HEK293 (cell line): ENCODE results near the gene TMOD4.

Experiments
- CTCF ChIA-PET: fragments of 350-600 bp; formaldehyde crosslinking; extraction: SDS; loops from one replicate; lab custom pipeline; 2021; ENCODE audit warnings: antibody characterized with exemption; lab: Yijun Ruan, JAX
- POLR2A ChIA-PET: fragments of 300-600 bp; formaldehyde crosslinking; extraction: SDS; loops from one replicate; lab custom pipeline; 2020; ENCODE audit warnings: antibody characterized with exemption, inconsistent platforms; lab: Yijun Ruan, JAX
- H3K27ac ChIP-seq: fragments of 200-500 bp; sonication (Bioruptor generic); 2 replicates; pipeline ENCODE4 v1.5.1; 2014; ENCODE audit warnings: low read depth, low read length, control low read depth, inconsistent platforms; ENCODE audit errors: extremely low read depth
- H3K36me3 ChIP-seq, 2 experiments: fragments of 200-500 bp in 1 of 2; sonication (Bioruptor generic) in 1 of 2; 1 replicate in 1 of 2; 2 replicates in 1 of 2; pipeline ENCODE4 v1.5.1; 2014 to 2017; ENCODE audit warnings: inconsistent platforms in 2 of 2, low read length in 2 of 2; ENCODE audit not compliant: control insufficient read depth in 2 of 2, insufficient read depth in 1 of 2
- H3K4me1 ChIP-seq: fragments of 200-500 bp; sonication (Bioruptor generic); 2 replicates; pipeline ENCODE4 v1.5.1; 2014; ENCODE audit warnings: mild to moderate bottlenecking, low read length, inconsistent platforms; ENCODE audit not compliant: control insufficient read depth, insufficient read depth
- H3K4me3 ChIP-seq: 2 replicates; pipeline ENCODE4 v1.5.1; 2011; ENCODE audit warnings: low read depth, mild to moderate bottlenecking, control low read depth, low read length, moderate library complexity
- H3K9me3 ChIP-seq: fragments of 200-500 bp; sonication (Bioruptor generic); 2 replicates; pipeline ENCODE4 v1.5.1; 2014; ENCODE audit warnings: low read depth, low read length, inconsistent platforms; ENCODE audit not compliant: control insufficient read depth, insufficient read depth
- GLI4 ChIP-seq: fragments of 450-650 bp; formaldehyde crosslinking; IDR thresholded peaks from 2 replicates; pipeline ENCODE4 v1.5.1; 2016; ENCODE audit warnings: missing biosample characterization, missing genetic modification characterization
- IKZF3 ChIP-seq: fragments of 450-650 bp; IDR thresholded peaks from 2 replicates; pipeline ENCODE4 v1.5.0; 2018; ENCODE audit warnings: missing biosample characterization, mild to moderate bottlenecking, missing genetic modification characterization, moderate library complexity
- KLF16 ChIP-seq: fragments of 450-650 bp; formaldehyde crosslinking; IDR thresholded peaks from 2 replicates; pipeline ENCODE4 v1.5.1; 2017; ENCODE audit warnings: missing biosample characterization, missing genetic modification characterization
- OVOL3 ChIP-seq: fragments of 450-650 bp; formaldehyde crosslinking; IDR thresholded peaks from 2 replicates; pipeline ENCODE4 v1.5.1; 2016; ENCODE audit warnings: missing biosample characterization, missing genetic modification characterization
- YY1 ChIP-seq: fragments of 450-650 bp; formaldehyde crosslinking; IDR thresholded peaks from 2 replicates; pipeline ENCODE4 v1.5.1; 2018; ENCODE audit warnings: missing biosample characterization, missing genetic modification characterization
- ZFHX2 ChIP-seq: fragments of 450-650 bp; formaldehyde crosslinking; conservative IDR thresholded peaks from 2 replicates; pipeline ENCODE4 v1.5.1; 2016; ENCODE audit warnings: missing biosample characterization, missing genetic modification characterization
- ZFP41 ChIP-seq: fragments of 450-650 bp; formaldehyde crosslinking; IDR thresholded peaks from 2 replicates; pipeline ENCODE4 v1.5.1; 2016; ENCODE audit warnings: missing biosample characterization, missing genetic modification characterization, borderline replicate concordance
- ZFP69B ChIP-seq: fragments of 450-650 bp; formaldehyde crosslinking; IDR thresholded peaks from 2 replicates; pipeline ENCODE4 v1.5.1; 2016; ENCODE audit warnings: missing biosample characterization, missing genetic modification characterization
- ZNF10 ChIP-seq: fragments of 450-650 bp; formaldehyde crosslinking; IDR thresholded peaks from 2 replicates; pipeline ENCODE4 v1.5.1; 2017; ENCODE audit warnings: missing biosample characterization, missing genetic modification characterization
- ZNF140 ChIP-seq: fragments of 450-650 bp; formaldehyde crosslinking; IDR thresholded peaks from 2 replicates; pipeline ENCODE4 v1.5.1; 2016; ENCODE audit warnings: missing biosample characterization, missing genetic modification characterization
- ZNF146 ChIP-seq: fragments of 450-650 bp; formaldehyde crosslinking; IDR thresholded peaks from 2 replicates; pipeline ENCODE4 v1.5.1; 2016; ENCODE audit warnings: missing biosample characterization, missing genetic modification characterization
- ZNF155 ChIP-seq: fragments of 450-650 bp; formaldehyde crosslinking; IDR thresholded peaks from 2 replicates; pipeline ENCODE4 v1.5.1; 2016; ENCODE audit warnings: missing biosample characterization, missing genetic modification characterization
- ZNF292 ChIP-seq: fragments of 450-650 bp; formaldehyde crosslinking; IDR thresholded peaks from 2 replicates; pipeline ENCODE4 v1.5.1; 2016; ENCODE audit warnings: low read depth, missing biosample characterization, missing genetic modification characterization, borderline replicate concordance
- ZNF394 ChIP-seq: fragments of 450-650 bp; formaldehyde crosslinking; IDR thresholded peaks from 2 replicates; pipeline ENCODE4 v1.5.1; 2016; ENCODE audit warnings: missing biosample characterization, missing genetic modification characterization, mild to moderate bottlenecking, moderate library complexity, borderline replicate concordance
- ZNF610 ChIP-seq: fragments of 450-650 bp; formaldehyde crosslinking; IDR thresholded peaks from 2 replicates; pipeline ENCODE4 v1.5.1; 2016; ENCODE audit warnings: missing biosample characterization, missing genetic modification characterization, borderline replicate concordance
- ZNF629 ChIP-seq: fragments of 450-650 bp; formaldehyde crosslinking; IDR thresholded peaks from 2 replicates; pipeline ENCODE4 v1.5.1; 2017; ENCODE audit warnings: missing biosample characterization, missing genetic modification characterization
- ZNF664 ChIP-seq: fragments of 450-650 bp; formaldehyde crosslinking; IDR thresholded peaks from 2 replicates; pipeline ENCODE4 v1.5.1; 2016; ENCODE audit warnings: missing biosample characterization, missing genetic modification characterization
- ZNF792 ChIP-seq: fragments of 450-650 bp; formaldehyde crosslinking; IDR thresholded peaks from 2 replicates; pipeline ENCODE4 v1.5.1; 2016; ENCODE audit warnings: missing biosample characterization, missing genetic modification characterization
- TF ChIP-seq, protein P1 (sequence below): fragments of 450-650 bp; formaldehyde crosslinking; IDR thresholded peaks from 2 replicates; pipeline ENCODE4 v1.5.1; 2016; ENCODE audit warnings: missing biosample characterization, missing genetic modification characterization, low read depth
- TF ChIP-seq, protein P2 (sequence below): fragments of 450-650 bp; formaldehyde crosslinking; IDR thresholded peaks from 2 replicates; pipeline ENCODE4 v1.5.1; 2017; ENCODE audit warnings: missing biosample characterization, missing genetic modification characterization
- TF ChIP-seq, protein P3 (sequence below): fragments of 450-650 bp; formaldehyde crosslinking; IDR thresholded peaks from 2 replicates; pipeline ENCODE4 v1.5.1; 2016; ENCODE audit warnings: missing biosample characterization, missing genetic modification characterization
- TF ChIP-seq, protein P4 (sequence below): fragments of 450-650 bp; formaldehyde crosslinking; IDR thresholded peaks from 2 replicates; pipeline ENCODE4 v1.5.1; 2016; ENCODE audit warnings: missing biosample characterization, missing genetic modification characterization
- TF ChIP-seq, protein P5 (sequence below): fragments of 450-650 bp; formaldehyde crosslinking; IDR thresholded peaks from 2 replicates; pipeline ENCODE4 v1.5.1; 2016; ENCODE audit warnings: missing biosample characterization, missing genetic modification characterization
- TF ChIP-seq, protein P6 (sequence below): fragments of 450-650 bp; IDR thresholded peaks from 2 replicates; pipeline ENCODE4 v1.5.1; 2018; ENCODE audit warnings: missing biosample characterization, missing genetic modification characterization

Gene TMOD4

DNA sequence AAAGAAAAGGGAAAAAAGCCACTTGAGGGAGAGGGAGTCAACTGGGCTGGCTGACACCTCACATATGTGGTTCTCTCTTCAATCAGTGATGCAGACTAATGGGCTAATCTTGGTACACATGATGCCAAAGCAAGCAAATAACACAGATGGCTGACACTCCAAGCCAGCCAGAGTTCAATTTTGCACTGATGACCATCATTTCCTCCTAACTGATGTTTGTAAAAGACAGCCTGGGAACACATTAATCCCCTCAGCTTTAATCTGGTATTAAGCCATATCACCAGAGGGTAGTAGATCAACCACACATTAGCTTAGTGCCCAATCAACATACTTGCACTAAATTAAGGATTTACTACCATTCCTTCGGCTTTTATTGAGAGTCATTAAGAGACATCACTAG is 11.4 kb upstream of the TMOD4 start:
- no peaks in the 10 kb centered on the region for H3K4me1 ChIP-seq
- CTCF ChIA-PET: interaction anchor here (1.3 to 1.6 kb wide), 2 partner anchors 10 to 65 kb away, joined by 3 to 4 read pairs; no protein-coding TSS in a partner anchor
- POLR2A ChIA-PET: interaction anchor here (0.8 kb wide), 1 partner anchor 16 kb away, joined by 3 read pairs; no protein-coding TSS in a partner anchor
- peaks cover 33 to 46% of the 10 kb centered on the region in 2 experiments for H3K36me3 ChIP-seq
- H3K4me3 ChIP-seq: no peak overlapping the region
- TF ChIP-seq ZFP41 (no peak), YY1 (no peak), GLI4 (tag by site-specific recombination) (no peak), ZNF664 (tag by site-specific recombination) (no peak), ZNF155 (no peak), ZFHX2 (tag by site-specific recombination) (no peak), ZNF394 (tag by site-specific recombination) (no peak), ZNF292 (no peak), ZNF792 (tag by site-specific recombination) (no peak), ZNF629 (tag by site-specific recombination) (no peak)
- TF ChIP-seq, protein P1, sequence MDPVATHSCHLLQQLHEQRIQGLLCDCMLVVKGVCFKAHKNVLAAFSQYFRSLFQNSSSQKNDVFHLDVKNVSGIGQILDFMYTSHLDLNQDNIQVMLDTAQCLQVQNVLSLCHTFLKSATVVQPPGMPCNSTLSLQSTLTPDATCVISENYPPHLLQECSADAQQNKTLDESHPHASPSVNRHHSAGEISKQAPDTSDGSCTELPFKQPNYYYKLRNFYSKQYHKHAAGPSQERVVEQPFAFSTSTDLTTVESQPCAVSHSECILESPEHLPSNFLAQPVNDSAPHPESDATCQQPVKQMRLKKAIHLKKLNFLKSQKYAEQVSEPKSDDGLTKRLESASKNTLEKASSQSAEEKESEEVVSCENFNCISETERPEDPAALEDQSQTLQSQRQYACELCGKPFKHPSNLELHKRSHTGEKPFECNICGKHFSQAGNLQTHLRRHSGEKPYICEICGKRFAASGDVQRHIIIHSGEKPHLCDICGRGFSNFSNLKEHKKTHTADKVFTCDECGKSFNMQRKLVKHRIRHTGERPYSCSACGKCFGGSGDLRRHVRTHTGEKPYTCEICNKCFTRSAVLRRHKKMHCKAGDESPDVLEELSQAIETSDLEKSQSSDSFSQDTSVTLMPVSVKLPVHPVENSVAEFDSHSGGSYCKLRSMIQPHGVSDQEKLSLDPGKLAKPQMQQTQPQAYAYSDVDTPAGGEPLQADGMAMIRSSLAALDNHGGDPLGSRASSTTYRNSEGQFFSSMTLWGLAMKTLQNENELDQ (tag by site-specific recombination): no peak
- H3K27ac ChIP-seq: no peak overlapping the region
- no peaks in the 10 kb centered on the region for H3K9me3 ChIP-seq

DNA sequence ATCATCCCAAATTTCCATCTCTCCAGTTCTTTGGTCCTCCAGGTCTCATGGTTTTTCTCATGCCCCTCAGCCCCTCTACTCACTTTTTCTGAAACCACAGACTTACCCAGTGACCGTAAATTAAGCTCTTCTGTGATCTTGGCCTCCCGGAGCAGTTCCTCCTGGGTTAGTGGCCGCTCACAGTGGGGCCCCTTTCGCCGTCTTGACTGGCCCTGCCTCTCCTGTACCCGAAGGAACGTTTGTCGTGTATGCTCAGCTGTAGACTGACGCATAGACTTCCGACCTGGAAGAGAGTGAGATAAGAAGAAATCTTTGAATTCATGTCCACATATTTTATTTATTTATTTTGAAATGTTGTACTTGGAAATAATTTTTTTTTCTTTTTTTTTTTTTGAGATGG is 8.4 kb upstream of the TMOD4 start:
- no peaks in the 10 kb centered on the region for H3K9me3 ChIP-seq
- H3K4me1 ChIP-seq: no peaks in the 10 kb centered on the region
- ChIA-PET POLR2A (no interaction called here), CTCF (interaction anchor here (0.6 to 1.3 kb wide), 2 partner anchors 8 to 21 kb away, joined by 3 read pairs; partner anchors contain the start of gene TMOD4)
- H3K27ac ChIP-seq: no peak overlapping the region
- H3K4me3 ChIP-seq: no peak overlapping the region
- H3K36me3 ChIP-seq: peaks cover 52 to 74% of the 10 kb centered on the region in 2 experiments
- TF ChIP-seq, protein P2, sequence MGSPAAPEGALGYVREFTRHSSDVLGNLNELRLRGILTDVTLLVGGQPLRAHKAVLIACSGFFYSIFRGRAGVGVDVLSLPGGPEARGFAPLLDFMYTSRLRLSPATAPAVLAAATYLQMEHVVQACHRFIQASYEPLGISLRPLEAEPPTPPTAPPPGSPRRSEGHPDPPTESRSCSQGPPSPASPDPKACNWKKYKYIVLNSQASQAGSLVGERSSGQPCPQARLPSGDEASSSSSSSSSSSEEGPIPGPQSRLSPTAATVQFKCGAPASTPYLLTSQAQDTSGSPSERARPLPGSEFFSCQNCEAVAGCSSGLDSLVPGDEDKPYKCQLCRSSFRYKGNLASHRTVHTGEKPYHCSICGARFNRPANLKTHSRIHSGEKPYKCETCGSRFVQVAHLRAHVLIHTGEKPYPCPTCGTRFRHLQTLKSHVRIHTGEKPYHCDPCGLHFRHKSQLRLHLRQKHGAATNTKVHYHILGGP (tag by site-specific recombination): no peak
- TF ChIP-seq, protein P3, sequence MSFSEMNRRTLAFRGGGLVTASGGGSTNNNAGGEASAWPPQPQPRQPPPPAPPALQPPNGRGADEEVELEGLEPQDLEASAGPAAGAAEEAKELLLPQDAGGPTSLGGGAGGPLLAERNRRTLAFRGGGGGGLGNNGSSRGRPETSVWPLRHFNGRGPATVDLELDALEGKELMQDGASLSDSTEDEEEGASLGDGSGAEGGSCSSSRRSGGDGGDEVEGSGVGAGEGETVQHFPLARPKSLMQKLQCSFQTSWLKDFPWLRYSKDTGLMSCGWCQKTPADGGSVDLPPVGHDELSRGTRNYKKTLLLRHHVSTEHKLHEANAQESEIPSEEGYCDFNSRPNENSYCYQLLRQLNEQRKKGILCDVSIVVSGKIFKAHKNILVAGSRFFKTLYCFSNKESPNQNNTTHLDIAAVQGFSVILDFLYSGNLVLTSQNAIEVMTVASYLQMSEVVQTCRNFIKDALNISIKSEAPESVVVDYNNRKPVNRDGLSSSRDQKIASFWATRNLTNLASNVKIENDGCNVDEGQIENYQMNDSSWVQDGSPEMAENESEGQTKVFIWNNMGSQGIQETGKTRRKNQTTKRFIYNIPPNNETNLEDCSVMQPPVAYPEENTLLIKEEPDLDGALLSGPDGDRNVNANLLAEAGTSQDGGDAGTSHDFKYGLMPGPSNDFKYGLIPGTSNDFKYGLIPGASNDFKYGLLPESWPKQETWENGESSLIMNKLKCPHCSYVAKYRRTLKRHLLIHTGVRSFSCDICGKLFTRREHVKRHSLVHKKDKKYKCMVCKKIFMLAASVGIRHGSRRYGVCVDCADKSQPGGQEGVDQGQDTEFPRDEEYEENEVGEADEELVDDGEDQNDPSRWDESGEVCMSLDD (tag by site-specific recombination): no peak
- TF ChIP-seq ZFP69B (tag by site-specific recombination) (no peak), ZNF10 (tag by site-specific recombination) (no peak), ZNF140 (tag by site-specific recombination) (no peak), ZNF146 (tag by site-specific recombination) (no peak), ZNF610 (tag by site-specific recombination) (no peak), OVOL3 (no peak), KLF16 (tag by site-specific recombination) (no peak), IKZF3 (tag by site-specific recombination) (no peak)
- TF ChIP-seq, protein P4, sequence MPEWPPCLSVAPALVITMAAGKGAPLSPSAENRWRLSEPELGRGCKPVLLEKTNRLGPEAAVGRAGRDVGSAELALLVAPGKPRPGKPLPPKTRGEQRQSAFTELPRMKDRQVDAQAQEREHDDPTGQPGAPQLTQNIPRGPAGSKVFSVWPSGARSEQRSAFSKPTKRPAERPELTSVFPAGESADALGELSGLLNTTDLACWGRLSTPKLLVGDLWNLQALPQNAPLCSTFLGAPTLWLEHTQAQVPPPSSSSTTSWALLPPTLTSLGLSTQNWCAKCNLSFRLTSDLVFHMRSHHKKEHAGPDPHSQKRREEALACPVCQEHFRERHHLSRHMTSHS (tag by site-specific recombination): no peak
- TF ChIP-seq, protein P5, sequence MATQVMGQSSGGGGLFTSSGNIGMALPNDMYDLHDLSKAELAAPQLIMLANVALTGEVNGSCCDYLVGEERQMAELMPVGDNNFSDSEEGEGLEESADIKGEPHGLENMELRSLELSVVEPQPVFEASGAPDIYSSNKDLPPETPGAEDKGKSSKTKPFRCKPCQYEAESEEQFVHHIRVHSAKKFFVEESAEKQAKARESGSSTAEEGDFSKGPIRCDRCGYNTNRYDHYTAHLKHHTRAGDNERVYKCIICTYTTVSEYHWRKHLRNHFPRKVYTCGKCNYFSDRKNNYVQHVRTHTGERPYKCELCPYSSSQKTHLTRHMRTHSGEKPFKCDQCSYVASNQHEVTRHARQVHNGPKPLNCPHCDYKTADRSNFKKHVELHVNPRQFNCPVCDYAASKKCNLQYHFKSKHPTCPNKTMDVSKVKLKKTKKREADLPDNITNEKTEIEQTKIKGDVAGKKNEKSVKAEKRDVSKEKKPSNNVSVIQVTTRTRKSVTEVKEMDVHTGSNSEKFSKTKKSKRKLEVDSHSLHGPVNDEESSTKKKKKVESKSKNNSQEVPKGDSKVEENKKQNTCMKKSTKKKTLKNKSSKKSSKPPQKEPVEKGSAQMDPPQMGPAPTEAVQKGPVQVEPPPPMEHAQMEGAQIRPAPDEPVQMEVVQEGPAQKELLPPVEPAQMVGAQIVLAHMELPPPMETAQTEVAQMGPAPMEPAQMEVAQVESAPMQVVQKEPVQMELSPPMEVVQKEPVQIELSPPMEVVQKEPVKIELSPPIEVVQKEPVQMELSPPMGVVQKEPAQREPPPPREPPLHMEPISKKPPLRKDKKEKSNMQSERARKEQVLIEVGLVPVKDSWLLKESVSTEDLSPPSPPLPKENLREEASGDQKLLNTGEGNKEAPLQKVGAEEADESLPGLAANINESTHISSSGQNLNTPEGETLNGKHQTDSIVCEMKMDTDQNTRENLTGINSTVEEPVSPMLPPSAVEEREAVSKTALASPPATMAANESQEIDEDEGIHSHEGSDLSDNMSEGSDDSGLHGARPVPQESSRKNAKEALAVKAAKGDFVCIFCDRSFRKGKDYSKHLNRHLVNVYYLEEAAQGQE (tag by site-specific recombination): no peak
- TF ChIP-seq, protein P6, sequence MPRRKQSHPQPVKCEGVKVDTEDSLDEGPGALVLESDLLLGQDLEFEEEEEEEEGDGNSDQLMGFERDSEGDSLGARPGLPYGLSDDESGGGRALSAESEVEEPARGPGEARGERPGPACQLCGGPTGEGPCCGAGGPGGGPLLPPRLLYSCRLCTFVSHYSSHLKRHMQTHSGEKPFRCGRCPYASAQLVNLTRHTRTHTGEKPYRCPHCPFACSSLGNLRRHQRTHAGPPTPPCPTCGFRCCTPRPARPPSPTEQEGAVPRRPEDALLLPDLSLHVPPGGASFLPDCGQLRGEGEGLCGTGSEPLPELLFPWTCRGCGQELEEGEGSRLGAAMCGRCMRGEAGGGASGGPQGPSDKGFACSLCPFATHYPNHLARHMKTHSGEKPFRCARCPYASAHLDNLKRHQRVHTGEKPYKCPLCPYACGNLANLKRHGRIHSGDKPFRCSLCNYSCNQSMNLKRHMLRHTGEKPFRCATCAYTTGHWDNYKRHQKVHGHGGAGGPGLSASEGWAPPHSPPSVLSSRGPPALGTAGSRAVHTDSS (tag by site-specific recombination): no peak
